ENCODE results near the gene MZF1. TPM values are rescaled to one million over a fixed set of nuclear protein-coding genes. Genes with fewer than 3 reads are reported as not detected.

The MZF1 gene
- total RNA-seq, 2 donors from 2014 or later: 19.3 to 39.2 TPM

DNA sequence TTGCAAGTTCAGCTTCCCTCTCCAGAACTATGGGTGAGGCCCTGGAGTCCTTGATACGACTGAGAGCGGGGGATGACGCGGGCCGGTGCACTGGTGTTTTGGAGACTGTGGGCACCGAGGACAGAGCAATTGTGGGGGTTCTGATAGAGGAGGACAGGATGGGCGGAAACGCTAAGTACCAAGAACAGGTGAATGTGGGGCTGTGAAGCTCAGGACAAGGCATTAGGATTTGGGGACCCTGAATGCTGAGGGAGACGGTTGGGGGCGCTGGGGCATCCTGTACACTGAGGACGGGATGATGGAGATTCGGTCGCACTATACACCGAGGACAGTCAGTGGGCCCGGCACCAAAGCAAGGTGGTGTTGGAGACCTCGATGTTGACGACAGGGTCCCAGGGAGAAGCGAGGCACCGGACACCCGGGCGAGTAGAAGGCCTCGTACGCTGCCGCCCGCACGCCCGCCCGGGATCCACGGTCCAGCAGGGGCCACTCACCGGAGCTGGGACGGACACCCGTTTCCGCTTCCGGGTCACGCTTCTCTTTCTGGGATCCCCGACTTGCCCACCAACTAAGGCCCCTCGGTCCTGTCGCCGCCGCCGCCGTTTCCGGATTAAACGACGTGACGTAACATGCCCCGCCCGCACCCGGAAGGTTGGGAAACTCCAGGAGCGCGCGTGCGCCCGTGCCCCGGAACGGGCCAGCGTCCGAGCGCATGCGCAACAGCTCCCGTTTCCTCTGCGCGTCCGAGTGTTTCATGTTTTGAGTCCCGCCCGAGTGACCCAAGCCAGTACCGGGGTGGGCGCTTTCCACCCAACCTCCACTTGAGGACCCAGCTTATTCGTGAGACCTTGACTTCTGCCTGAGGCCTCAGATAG, 18.4 kb downstream of the MZF1 start, which contains the start of gene CHMP2A:
Gene CHMP2A, minus strand, starts transcription at position 612 of the 875 bp plus-strand sequence. CDS start 893 bp downstream, outside the sequence.
- intact Hi-C loops (cut with DNase I): no loop called here
- H3K9ac ChIP-seq (ENCODE audit: low read depth in 2 of 2, low read length in 2 of 2): peak within 1 kb of the TSS; percentile 94 to 95
- peaks cover 16% of the 10 kb centered on the region for H3K36me3 ChIP-seq
- H3K27me3 ChIP-seq: no peaks in the 10 kb centered on the region
- peak within 1 kb of the TSS; percentile 96 for H3K27ac ChIP-seq
- peak within 1 kb of the TSS; percentile 80 for H3K4me3 ChIP-seq
- peak; percentile 99 for DNase-seq
- H3K9me3 ChIP-seq: no peaks in the 10 kb centered on the region
- peaks cover 20% of the 10 kb centered on the region for H3K4me1 ChIP-seq
- TF ChIP-seq CTCF (IDR thresholded peaks at IDR 0.05): no peak

- Histone ChIP-seq H3K36me3 (peaks cover 24% of the 10 kb centered on the region), H3K27me3 (no peaks in the 10 kb centered on the region), H3K9me3 (no peaks in the 10 kb centered on the region), H3K27ac (peak overlapping the region; percentile 96), H3K4me3 (peak overlapping the region; percentile 80), H3K4me1 (peaks cover 20% of the 10 kb centered on the region), H3K9ac (ENCODE audit: low read depth in 2 of 2, low read length in 2 of 2) (peak overlapping the region; percentile 94 to 95)
- no peak for TF ChIP-seq CTCF (IDR thresholded peaks at IDR 0.05)
- intact Hi-C loops (cut with DNase I): no loop called here
- no peak for DNase-seq
Observed at GRCh38 chr19:58553799-58554493, 19.2 kb downstream of the MZF1 start.

DNA sequence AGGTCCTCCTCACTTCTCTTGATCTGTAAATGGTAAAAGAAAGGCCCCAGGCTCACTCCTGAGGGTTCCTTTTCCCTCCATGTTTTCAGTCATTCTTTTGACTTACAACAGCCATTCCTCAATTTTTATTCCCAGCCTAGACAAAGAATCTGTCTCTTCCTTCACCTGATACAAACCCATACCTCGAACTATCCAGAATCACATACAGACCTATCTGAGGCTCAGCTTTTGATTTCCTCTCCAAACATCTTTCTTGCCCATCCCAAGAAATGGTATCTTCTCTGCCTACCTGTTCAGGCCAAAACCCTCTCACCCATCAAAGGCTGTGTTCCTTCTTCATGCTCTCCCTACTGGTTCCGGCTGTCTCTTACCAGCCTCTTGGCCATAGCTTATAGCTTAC, 20.5 kb downstream of the MZF1 start:
- no peaks in the 10 kb centered on the region for H3K9me3 ChIP-seq
- intact Hi-C loops (cut with DNase I): no loop called here
- peaks cover 20% of the 10 kb centered on the region for H3K4me1 ChIP-seq
- no peaks in the 10 kb centered on the region for H3K27me3 ChIP-seq
- no peak overlapping the region for H3K4me3 ChIP-seq
- H3K36me3 ChIP-seq: peaks cover 34% of the 10 kb centered on the region
- no peak overlapping the region for H3K27ac ChIP-seq
- H3K9ac ChIP-seq (ENCODE audit: low read depth in 2 of 2, low read length in 2 of 2): no peak overlapping the region
- no peak for DNase-seq
- no peak for TF ChIP-seq CTCF (IDR thresholded peaks at IDR 0.05)

DNA sequence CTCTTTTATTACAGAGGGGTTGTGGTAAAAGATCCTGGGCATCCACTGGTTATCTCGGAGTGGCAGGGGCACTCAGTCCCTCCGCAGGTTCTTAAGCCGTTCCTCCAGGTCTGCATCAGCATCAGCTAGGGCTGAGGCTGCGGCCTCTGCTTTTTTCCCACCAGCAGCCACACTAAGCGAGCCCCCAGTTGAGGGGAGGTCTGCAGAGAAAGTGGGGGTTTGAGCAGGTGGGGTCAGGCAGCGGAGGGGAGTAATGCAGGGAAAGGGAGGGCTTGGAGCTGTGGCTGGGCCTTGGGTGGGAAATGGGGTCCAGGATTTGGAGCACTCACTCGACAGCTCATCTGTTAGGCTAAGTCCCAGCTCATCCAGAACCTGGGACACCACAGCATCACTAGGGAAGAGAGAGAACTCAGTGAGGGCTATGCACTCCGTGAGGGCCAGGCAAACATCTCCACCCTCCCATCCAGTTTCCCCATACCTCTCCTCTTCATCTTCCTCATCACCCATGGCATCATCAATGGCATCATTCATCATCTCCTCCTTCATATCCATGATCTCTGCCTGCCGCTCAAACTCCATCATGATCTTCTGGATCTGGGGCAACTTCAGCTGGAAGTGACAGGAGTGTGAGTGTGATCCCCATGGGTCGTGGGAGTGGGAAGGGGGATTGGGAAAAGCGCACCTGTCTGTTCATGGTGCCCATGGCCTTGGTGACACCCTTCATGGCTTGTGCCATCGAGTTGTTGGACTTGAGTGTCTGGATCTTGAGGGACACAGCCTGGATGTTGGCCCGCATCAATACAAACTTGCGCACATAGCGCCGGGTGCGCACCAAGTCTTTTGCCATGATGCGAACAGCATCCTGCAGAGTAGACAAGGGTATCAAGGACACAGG, 21.3 kb downstream of the MZF1 start:
- Histone ChIP-seq H3K9ac (ENCODE audit: low read depth in 2 of 2, low read length in 2 of 2) (no peak overlapping the region), H3K4me3 (no peak overlapping the region), H3K36me3 (peaks cover 38% of the 10 kb centered on the region), H3K4me1 (peaks cover 15% of the 10 kb centered on the region), H3K27ac (no peak overlapping the region), H3K9me3 (no peaks in the 10 kb centered on the region), H3K27me3 (no peaks in the 10 kb centered on the region)
- no peak for TF ChIP-seq CTCF (IDR thresholded peaks at IDR 0.05)
- intact Hi-C loops (cut with DNase I): no loop called here
- DNase-seq: no peak

GRCh38 chr19:58551123-58551497, 22.0 kb downstream of the MZF1 start:
- no peak overlapping the region for H3K9ac ChIP-seq (ENCODE audit: low read depth in 2 of 2, low read length in 2 of 2)
- intact Hi-C loops (cut with DNase I): no loop called here
- DNase-seq: no peak
- H3K27ac ChIP-seq: no peak overlapping the region
- H3K4me1 ChIP-seq: peaks cover 17% of the 10 kb centered on the region
- H3K36me3 ChIP-seq: peaks cover 31% of the 10 kb centered on the region
- H3K4me3 ChIP-seq: no peak overlapping the region
- no peaks in the 10 kb centered on the region for H3K27me3 ChIP-seq
- H3K9me3 ChIP-seq: no peaks in the 10 kb centered on the region
- TF ChIP-seq CTCF (IDR thresholded peaks at IDR 0.05): no peak

Data from colonic mucosa (tissue), 4 donors.